ENCODE measurements around the gene EIF4G3.
"Not testable (repeated sequence)": the region's sequence is repeated elsewhere in the genome, so short reads cannot be mapped to it uniquely, and the experiment has no call there.

- TF ChIP-seq CTCF (IDR thresholded peaks at IDR 0.05; ENCODE audit: insufficient read depth, low read length, poor library complexity, severe bottlenecking); EZH2phosphoT487 (conservative IDR thresholded peaks at IDR 0.05; ENCODE audit: low read length): not testable (repeated sequence)
Observed at GRCh38 chr1:21190771-21191170, 14.1 kb upstream of the EIF4G3 start.
